K562 (cell line): ENCODE results near the gene CTRB1. TPM values are rescaled to one million over a fixed set of nuclear protein-coding genes. Genes with fewer than 3 reads are reported as not detected.
A peak's percentile ranks its signal among the peaks of the same experiment; 100 is the strongest.
"Not testable (repeated sequence)": the region's sequence is repeated elsewhere in the genome, so short reads cannot be mapped to it uniquely, and the experiment has no call there.

Source experiments
- ATAC-seq: fragments of 200-7000 bp; cut with Tn5 transposase; 3 replicates; pipeline ENCODE4 v1.9.1; 2020; ENCODE audit warnings: moderate library complexity
- BruUV-seq: library from RNA; stranded (reverse); fragments of 400-500 nt; replicated peaks from 2 replicates; lab custom pipeline; 2021; lab: Mats Ljungman, UMichigan
- CTCF ChIA-PET: fragments of 300-600 bp; formaldehyde crosslinking; extraction: SDS; loops from one replicate; lab custom pipeline; 2021; ENCODE audit warnings: low intra/inter-chr PET ratio; lab: Yijun Ruan, JAX
- POLR2A ChIA-PET: fragments of 300-600, 350-650 bp; sonication (Branson Sonifier 250); formaldehyde crosslinking; extraction: SDS; loops from one replicate; lab custom pipeline; 2021; ENCODE audit warnings: antibody characterized with exemption, inconsistent platforms; lab: Yijun Ruan, JAX
- DNase-seq, 4 experiments: peaks; one replicate each; pipeline versions ENCODE4 v3.0.0 to v3.0.0-alpha.2; 2011 to 2018; ENCODE audit warnings: low spot score in 3 of 4, mixed read lengths in 3 of 4; ENCODE audit errors: extremely low read depth in 1 of 4
- FAIRE-seq: peaks from 2 replicates; lab custom pipeline; 2011; peaks lifted over from hg19 to GRCh38; lab: Jason Lieb, UNC
- H2AFZ ChIP-seq: 2 replicates; pipeline ENCODE4 v1.6.0; 2011; ENCODE audit warnings: low read depth, low read length, control low read depth, inconsistent platforms
- H3K27ac ChIP-seq: fragments of 200-600 bp; 3 replicates; pipeline ENCODE4 v1.8.0; 2011; ENCODE audit warnings: low read depth, mild to moderate bottlenecking, control low read depth, inconsistent platforms, low read length, moderate library complexity, mixed read lengths; ENCODE audit errors: extremely low read depth
- H3K27me3 ChIP-seq, 2 experiments: fragments of 300-600 bp in 1 of 2; 2 replicates in 1 of 2; 3 replicates in 1 of 2; pipeline versions ENCODE4 v1.6.0 to v1.8.0; 2011; ENCODE audit warnings: inconsistent platforms in 2 of 2, low read length in 2 of 2, mild to moderate bottlenecking in 1 of 2, mixed read lengths in 1 of 2, moderate library complexity in 1 of 2; ENCODE audit not compliant: control insufficient read depth in 2 of 2, insufficient read depth in 2 of 2
- H3K36me3 ChIP-seq: fragments of 300-600 bp; 3 replicates; pipeline ENCODE4 v1.8.0; 2011; ENCODE audit warnings: mild to moderate bottlenecking, low read length, inconsistent platforms; ENCODE audit not compliant: control insufficient read depth, insufficient read depth
- H3K4me1 ChIP-seq, 2 experiments: fragments of 200-600 bp in 1 of 2; replicated peaks in 1 of 2; 2 replicates in 1 of 2; 3 replicates in 1 of 2; pipeline versions ENCODE4 v1.5.1 to v1.8.0; 2011; ENCODE audit warnings: inconsistent platforms in 2 of 2, low read length in 2 of 2, mild to moderate bottlenecking in 1 of 2, mixed read lengths in 1 of 2, moderate library complexity in 1 of 2; ENCODE audit not compliant: control insufficient read depth in 2 of 2, insufficient read depth in 2 of 2
- H3K4me2 ChIP-seq: 2 replicates; pipeline ENCODE4 v1.6.1; 2011; ENCODE audit warnings: low read length, control low read depth, inconsistent platforms, mixed read lengths; ENCODE audit not compliant: insufficient read depth
- H3K4me3 ChIP-seq: fragments of 200-600 bp; sonication (generic), shearing (Covaris generic); 2 replicates; pipeline ENCODE4 v1.5.1; 2016; ENCODE audit warnings: control low read depth, inconsistent platforms
- H3K79me2 ChIP-seq: fragments of 200-600 bp; 3 replicates; pipeline ENCODE4 v1.8.0; 2011; ENCODE audit warnings: low read length, inconsistent platforms; ENCODE audit not compliant: control insufficient read depth, insufficient read depth
- H3K9ac ChIP-seq, 2 experiments: 2 replicates each; pipeline versions ENCODE4 v1.6.0 to v1.6.1; 2011; ENCODE audit warnings: low read depth in 2 of 2, low read length in 2 of 2, control low read depth in 1 of 2, inconsistent platforms in 1 of 2, mild to moderate bottlenecking in 1 of 2, mixed read lengths in 1 of 2; ENCODE audit not compliant: insufficient read depth in 1 of 2
- H3K9me1 ChIP-seq: one replicate; pipeline ENCODE4 v1.6.0; 2011; ENCODE audit warnings: inconsistent platforms, mild to moderate bottlenecking, low read length, moderate library complexity; ENCODE audit not compliant: control insufficient read depth, insufficient read depth
- H3K9me3 ChIP-seq: replicated peaks from 2 replicates; pipeline ENCODE4 v1.5.1; 2011; ENCODE audit warnings: low read depth, low read length, inconsistent platforms; ENCODE audit not compliant: control insufficient read depth, insufficient read depth
- H4K20me1 ChIP-seq: replicated peaks from 2 replicates; pipeline ENCODE4 v1.6.1; 2011; ENCODE audit warnings: low read length, inconsistent platforms, mixed read lengths; ENCODE audit not compliant: control insufficient read depth, insufficient read depth
- POLR2AphosphoS5 ChIP-seq: IDR thresholded peaks from 2 replicates; pipeline ENCODE4 v1.6.1; 2011; ENCODE audit warnings: mild to moderate bottlenecking, low read depth, low read length, moderate library complexity; ENCODE audit not compliant: control insufficient read depth, insufficient read depth
- WGBS: fragments of 100-300 bp; shearing (Covaris generic); methylation state at CpG from one replicate; pipeline ENCODE4 v1.1.6; 2016; ENCODE audit warnings: low coverage, mixed read lengths; ENCODE audit not compliant: insufficient coverage; ENCODE audit errors: missing lambda C conversion rate; 5-methylcytosine and 5-hydroxymethylcytosine counted together
- in situ Hi-C: fragments of 300-500 bp; cut with MboI; formaldehyde crosslinking; loops from 4 replicates; pipeline ENCODE4 v1.15.0; 2018; ENCODE audit warnings: inconsistent platforms, mixed read lengths
- intact Hi-C: fragments of 100-400 bp; cut with micrococcal nuclease; formaldehyde crosslinking; loops from 2 replicates; pipeline ENCODE4 v1.14.2; 2022
- polyA plus RNA-seq, 8 experiments: library from polyadenylated mRNA; depleted of rRNA in 4 of 8; stranded (reverse) in 5 of 8; unstranded in 3 of 8; fragments of >200 nt; fragmentation: Nextera tagmentation in 2 of 8; fragmentation: Illumina TruSeq in 1 of 8; extraction: Ambion mirVana in 2 of 8; extraction: Trizol in 1 of 8; gene quantifications; 2 replicates each; pipeline versions ENCODE4 v1.2.1 to v1.2.3, GENCODE V29; 2011 to 2014; ENCODE audit warnings: inconsistent platforms in 1 of 8, missing spikeins in 1 of 8
- total RNA-seq, 7 experiments: library from RNA; depleted of rRNA in 6 of 7; stranded (reverse); fragments of >200 nt in 6 of 7; fragmentation: Illumina TruSeq in 2 of 7; extraction: Trizol in 2 of 7; gene quantifications; 2 replicates each; pipeline versions ENCODE4 v1.2.1 to v1.2.3, GENCODE V29; 2011 to 2021; ENCODE audit warnings: low replicate concordance in 1 of 7
- TF ChIP-seq, protein P1 (sequence below): fragments of 450-650 bp; IDR thresholded peaks from 2 replicates; pipeline ENCODE4 v1.6.1; 2016; ENCODE audit warnings: mild to moderate bottlenecking, moderate library complexity

CTRB1 gene
- total and polyA plus RNA-seq, 9 of the 15 experiments (the other 6 are each of a cell fraction or from before 2014, with no cell fraction given), result 2.3 TPM; not detected in 8

DNA sequence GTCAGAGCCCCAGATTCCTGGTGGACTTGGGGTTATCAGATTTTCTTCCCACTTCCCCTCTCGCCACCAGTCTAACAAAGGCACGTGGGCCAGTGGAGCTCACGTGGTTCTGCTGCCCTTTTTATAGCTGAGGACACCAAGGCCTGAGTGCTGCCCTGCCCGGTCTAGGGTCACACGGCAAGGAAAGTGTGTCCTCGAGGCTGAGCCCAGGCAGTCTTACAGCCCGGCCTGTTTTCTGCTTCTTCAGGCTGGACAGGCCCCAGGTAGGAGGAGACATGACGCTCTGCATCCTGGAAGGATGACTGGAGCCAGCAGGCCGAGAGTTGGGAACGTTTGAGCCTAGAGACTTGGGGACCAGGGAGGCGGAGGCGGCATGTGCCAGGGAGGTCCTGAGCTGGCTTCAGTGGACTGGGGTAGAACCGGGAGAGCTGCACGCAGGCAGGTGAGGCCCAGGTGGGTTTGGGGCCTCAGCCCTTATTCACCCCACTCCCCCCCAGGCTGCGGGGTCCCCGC, 3.5 kb downstream of the CTRB1 start (continued):
- TF ChIP-seq, protein P1, sequence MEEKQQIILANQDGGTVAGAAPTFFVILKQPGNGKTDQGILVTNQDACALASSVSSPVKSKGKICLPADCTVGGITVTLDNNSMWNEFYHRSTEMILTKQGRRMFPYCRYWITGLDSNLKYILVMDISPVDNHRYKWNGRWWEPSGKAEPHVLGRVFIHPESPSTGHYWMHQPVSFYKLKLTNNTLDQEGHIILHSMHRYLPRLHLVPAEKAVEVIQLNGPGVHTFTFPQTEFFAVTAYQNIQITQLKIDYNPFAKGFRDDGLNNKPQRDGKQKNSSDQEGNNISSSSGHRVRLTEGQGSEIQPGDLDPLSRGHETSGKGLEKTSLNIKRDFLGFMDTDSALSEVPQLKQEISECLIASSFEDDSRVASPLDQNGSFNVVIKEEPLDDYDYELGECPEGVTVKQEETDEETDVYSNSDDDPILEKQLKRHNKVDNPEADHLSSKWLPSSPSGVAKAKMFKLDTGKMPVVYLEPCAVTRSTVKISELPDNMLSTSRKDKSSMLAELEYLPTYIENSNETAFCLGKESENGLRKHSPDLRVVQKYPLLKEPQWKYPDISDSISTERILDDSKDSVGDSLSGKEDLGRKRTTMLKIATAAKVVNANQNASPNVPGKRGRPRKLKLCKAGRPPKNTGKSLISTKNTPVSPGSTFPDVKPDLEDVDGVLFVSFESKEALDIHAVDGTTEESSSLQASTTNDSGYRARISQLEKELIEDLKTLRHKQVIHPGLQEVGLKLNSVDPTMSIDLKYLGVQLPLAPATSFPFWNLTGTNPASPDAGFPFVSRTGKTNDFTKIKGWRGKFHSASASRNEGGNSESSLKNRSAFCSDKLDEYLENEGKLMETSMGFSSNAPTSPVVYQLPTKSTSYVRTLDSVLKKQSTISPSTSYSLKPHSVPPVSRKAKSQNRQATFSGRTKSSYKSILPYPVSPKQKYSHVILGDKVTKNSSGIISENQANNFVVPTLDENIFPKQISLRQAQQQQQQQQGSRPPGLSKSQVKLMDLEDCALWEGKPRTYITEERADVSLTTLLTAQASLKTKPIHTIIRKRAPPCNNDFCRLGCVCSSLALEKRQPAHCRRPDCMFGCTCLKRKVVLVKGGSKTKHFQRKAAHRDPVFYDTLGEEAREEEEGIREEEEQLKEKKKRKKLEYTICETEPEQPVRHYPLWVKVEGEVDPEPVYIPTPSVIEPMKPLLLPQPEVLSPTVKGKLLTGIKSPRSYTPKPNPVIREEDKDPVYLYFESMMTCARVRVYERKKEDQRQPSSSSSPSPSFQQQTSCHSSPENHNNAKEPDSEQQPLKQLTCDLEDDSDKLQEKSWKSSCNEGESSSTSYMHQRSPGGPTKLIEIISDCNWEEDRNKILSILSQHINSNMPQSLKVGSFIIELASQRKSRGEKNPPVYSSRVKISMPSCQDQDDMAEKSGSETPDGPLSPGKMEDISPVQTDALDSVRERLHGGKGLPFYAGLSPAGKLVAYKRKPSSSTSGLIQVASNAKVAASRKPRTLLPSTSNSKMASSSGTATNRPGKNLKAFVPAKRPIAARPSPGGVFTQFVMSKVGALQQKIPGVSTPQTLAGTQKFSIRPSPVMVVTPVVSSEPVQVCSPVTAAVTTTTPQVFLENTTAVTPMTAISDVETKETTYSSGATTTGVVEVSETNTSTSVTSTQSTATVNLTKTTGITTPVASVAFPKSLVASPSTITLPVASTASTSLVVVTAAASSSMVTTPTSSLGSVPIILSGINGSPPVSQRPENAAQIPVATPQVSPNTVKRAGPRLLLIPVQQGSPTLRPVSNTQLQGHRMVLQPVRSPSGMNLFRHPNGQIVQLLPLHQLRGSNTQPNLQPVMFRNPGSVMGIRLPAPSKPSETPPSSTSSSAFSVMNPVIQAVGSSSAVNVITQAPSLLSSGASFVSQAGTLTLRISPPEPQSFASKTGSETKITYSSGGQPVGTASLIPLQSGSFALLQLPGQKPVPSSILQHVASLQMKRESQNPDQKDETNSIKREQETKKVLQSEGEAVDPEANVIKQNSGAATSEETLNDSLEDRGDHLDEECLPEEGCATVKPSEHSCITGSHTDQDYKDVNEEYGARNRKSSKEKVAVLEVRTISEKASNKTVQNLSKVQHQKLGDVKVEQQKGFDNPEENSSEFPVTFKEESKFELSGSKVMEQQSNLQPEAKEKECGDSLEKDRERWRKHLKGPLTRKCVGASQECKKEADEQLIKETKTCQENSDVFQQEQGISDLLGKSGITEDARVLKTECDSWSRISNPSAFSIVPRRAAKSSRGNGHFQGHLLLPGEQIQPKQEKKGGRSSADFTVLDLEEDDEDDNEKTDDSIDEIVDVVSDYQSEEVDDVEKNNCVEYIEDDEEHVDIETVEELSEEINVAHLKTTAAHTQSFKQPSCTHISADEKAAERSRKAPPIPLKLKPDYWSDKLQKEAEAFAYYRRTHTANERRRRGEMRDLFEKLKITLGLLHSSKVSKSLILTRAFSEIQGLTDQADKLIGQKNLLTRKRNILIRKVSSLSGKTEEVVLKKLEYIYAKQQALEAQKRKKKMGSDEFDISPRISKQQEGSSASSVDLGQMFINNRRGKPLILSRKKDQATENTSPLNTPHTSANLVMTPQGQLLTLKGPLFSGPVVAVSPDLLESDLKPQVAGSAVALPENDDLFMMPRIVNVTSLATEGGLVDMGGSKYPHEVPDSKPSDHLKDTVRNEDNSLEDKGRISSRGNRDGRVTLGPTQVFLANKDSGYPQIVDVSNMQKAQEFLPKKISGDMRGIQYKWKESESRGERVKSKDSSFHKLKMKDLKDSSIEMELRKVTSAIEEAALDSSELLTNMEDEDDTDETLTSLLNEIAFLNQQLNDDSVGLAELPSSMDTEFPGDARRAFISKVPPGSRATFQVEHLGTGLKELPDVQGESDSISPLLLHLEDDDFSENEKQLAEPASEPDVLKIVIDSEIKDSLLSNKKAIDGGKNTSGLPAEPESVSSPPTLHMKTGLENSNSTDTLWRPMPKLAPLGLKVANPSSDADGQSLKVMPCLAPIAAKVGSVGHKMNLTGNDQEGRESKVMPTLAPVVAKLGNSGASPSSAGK, result peak; percentile 40
- TF ChIP-seq POLR2AphosphoS5, result no peak

DNA sequence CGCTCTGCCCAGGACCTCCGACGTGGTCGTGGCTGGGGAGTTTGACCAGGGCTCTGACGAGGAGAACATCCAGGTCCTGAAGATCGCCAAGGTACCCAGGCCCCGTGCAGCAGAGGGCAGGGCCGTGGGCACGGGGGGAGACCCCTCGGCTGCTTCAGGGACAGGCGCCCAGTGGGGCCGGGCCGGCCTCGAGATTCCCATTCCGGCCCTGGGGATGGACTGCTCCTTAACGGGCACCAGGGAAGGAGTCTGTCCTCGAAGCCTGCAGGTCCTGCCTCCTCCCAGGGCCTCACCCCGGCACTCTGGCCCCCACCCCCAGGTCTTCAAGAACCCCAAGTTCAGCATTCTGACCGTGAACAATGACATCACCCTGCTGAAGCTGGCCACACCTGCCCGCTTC, 4.3 kb downstream of the CTRB1 start:
- H3K9me3 ChIP-seq, FAIRE-seq, DNase-seq, CTCF ChIA-PET, H3K36me3 ChIP-seq, H3K9ac ChIP-seq, H2AFZ ChIP-seq, H3K79me2 ChIP-seq, H3K4me3 ChIP-seq, BruUV-seq, H3K4me2 ChIP-seq, POLR2A ChIA-PET, H3K27ac ChIP-seq, H3K9me1 ChIP-seq, H4K20me1 ChIP-seq, ATAC-seq, intact Hi-C loops: not testable (repeated sequence)
- H3K4me1 ChIP-seq, result peaks cover 0 to 27% of the 10 kb centered on the region in 2 experiments; a peak in 1 of 5 replicates
- WGBS, result 20% methylated on average over 6 of the region's 20 CpGs
- in situ Hi-C loops, result loop anchor here (25.0 kb wide), 1 partner anchor 1964 kb away; the partner anchor contains the start of genes MON1B and SYCE1L
- H3K27me3 ChIP-seq, result peaks cover 8 to 13% of the 10 kb centered on the region in 2 experiments; a peak in 3 of 5 replicates
